Stimulated activated CD4-positive, alpha-beta T cell treated with anti-CD3 and anti-CD28 coated beads, Interleukin-1b, Interleukin-23, amount 100 ng/mL, for 24 hours (primary cell): ENCODE measurements around the gene BICDL1.

ENCODE experiments used
- DNase-seq, 4 experiments: peaks; one replicate each; pipeline ENCODE4 v3.0.0-alpha.2; 2020; ENCODE audit warnings: low read depth in 4 of 4, low spot score in 1 of 4

BICDL1 gene

GRCh38 chr12:120121766-120122293, 132.8 kb downstream of the BICDL1 start:
- no peak for DNase-seq

- no peak for DNase-seq
These were observed 136.0 kb downstream of the BICDL1 start for GRCh38 chr12:120125029-120125428.

GRCh38 chr12:120125792-120126634, 137.0 kb downstream of the BICDL1 start:
- DNase-seq: no peak

GRCh38 chr12:120126635-120127005, 137.6 kb downstream of the BICDL1 start:
- no peak for DNase-seq

GRCh38 chr12:120130011-120130410, 141.0 kb downstream of the BICDL1 start:
- no peak for DNase-seq

GRCh38 chr12:120131116-120131515, 142.1 kb downstream of the BICDL1 start:
- DNase-seq: no peak

- DNase-seq: no peak
These were observed 143.2 kb downstream of the BICDL1 start for GRCh38 chr12:120132054-120132836.

GRCh38 chr12:120132863-120133385, 143.9 kb downstream of the BICDL1 start:
- DNase-seq: no peak

- no peak for DNase-seq
These were observed 145.4 kb downstream of the BICDL1 start for GRCh38 chr12:120134307-120134980.

GRCh38 chr12:120136093-120136770, 147.2 kb downstream of the BICDL1 start:
- no peak for DNase-seq

- no peak for DNase-seq
These were observed 148.8 kb downstream of the BICDL1 start for GRCh38 chr12:120137833-120138232.

- no peak for DNase-seq
These were observed 149.3 kb downstream of the BICDL1 start for GRCh38 chr12:120138366-120138765.

GRCh38 chr12:120139958-120140357, 150.9 kb downstream of the BICDL1 start:
- DNase-seq: no peak

GRCh38 chr12:120140603-120141002, 151.6 kb downstream of the BICDL1 start:
- DNase-seq: no peak

GRCh38 chr12:120141336-120141735, 152.3 kb downstream of the BICDL1 start:
- DNase-seq: no peak

- no peak for DNase-seq
These were observed 153.3 kb downstream of the BICDL1 start for GRCh38 chr12:120142231-120142877.
